Thoracic aorta (tissue), 2 donors: ENCODE results near the gene JRKL. TPM values are rescaled to one million over a fixed set of nuclear protein-coding genes. Genes with fewer than 3 reads are reported as not detected.
"Not testable (repeated sequence)": the region's sequence is repeated elsewhere in the genome, so short reads cannot be mapped to it uniquely, and the experiment has no call there.

Experiments used
- ATAC-seq: fragments of 150-250 bp; one replicate; pipeline ENCODE4 v1.8.0; 2017; ENCODE audit warnings: low read depth; ENCODE audit not compliant: insufficient number of reproducible peaks, low FRiP score
- DNase-seq: peaks from one replicate; pipeline ENCODE4 v3.0.0-alpha.2; 2020; ENCODE audit warnings: low spot score
- H3K27ac ChIP-seq, 2 donors: fragments of 200-600 bp; sonication (generic); 1 replicate in 1 of 2; 2 replicates in 1 of 2; pipeline ENCODE4 v1.5.1; 2016; ENCODE audit warnings: mild to moderate bottlenecking in 2 of 2, moderate library complexity in 2 of 2
- H3K27me3 ChIP-seq: fragments of 200-600 bp; sonication (generic); replicated peaks from 2 replicates; pipeline ENCODE4 v1.6.0; 2016; ENCODE audit warnings: mild to moderate bottlenecking; ENCODE audit not compliant: insufficient read depth
- H3K36me3 ChIP-seq: fragments of 200-600 bp; sonication (generic); one replicate; pipeline ENCODE4 v1.5.1; 2016
- H3K4me1 ChIP-seq, 2 donors: fragments of 200-600 bp; sonication (generic); 1 replicate in 1 of 2; 2 replicates in 1 of 2; pipeline versions ENCODE4 v1.5.1 to v1.6.0; 2016; ENCODE audit warnings: low read depth in 2 of 2, mild to moderate bottlenecking in 1 of 2; ENCODE audit not compliant: control insufficient read depth in 1 of 2
- H3K4me3 ChIP-seq: fragments of 200-600 bp; sonication (generic); 2 replicates; pipeline ENCODE4 v1.5.1; 2016; ENCODE audit warnings: mild to moderate bottlenecking
- H3K9me3 ChIP-seq: fragments of 200-600 bp; sonication (generic); 2 replicates; pipeline ENCODE4 v1.5.1; 2016
- total RNA-seq, 2 donors: library from RNA; depleted of rRNA; stranded (reverse); fragments of >200 nt; gene quantifications; one replicate each; pipeline versions ENCODE4 v1.1.0 to v1.2.3, GENCODE V29; 2016
- TF ChIP-seq, protein P1 (sequence below): fragments of 200-600 bp; sonication (generic); IDR thresholded peaks from one replicate; pipeline ENCODE4 v1.5.1; 2019; ENCODE audit warnings: antibody characterized with exemption

Gene JRKL
- total RNA-seq, 2 donors from 2014 or later: 5.4 to 8.5 TPM

GRCh38 chr11:96412761-96413381 lies 23.1 kb downstream of the JRKL start:
- Histone ChIP-seq H3K27ac (no peak overlapping the region), H3K27me3 (no peaks in the 10 kb centered on the region), H3K9me3 (no peaks in the 10 kb centered on the region), H3K36me3 (no peaks in the 10 kb centered on the region), H3K4me3 (no peak overlapping the region), H3K4me1 (no peaks in the 10 kb centered on the region)
- ATAC-seq: no peak
- TF ChIP-seq, protein P1, sequence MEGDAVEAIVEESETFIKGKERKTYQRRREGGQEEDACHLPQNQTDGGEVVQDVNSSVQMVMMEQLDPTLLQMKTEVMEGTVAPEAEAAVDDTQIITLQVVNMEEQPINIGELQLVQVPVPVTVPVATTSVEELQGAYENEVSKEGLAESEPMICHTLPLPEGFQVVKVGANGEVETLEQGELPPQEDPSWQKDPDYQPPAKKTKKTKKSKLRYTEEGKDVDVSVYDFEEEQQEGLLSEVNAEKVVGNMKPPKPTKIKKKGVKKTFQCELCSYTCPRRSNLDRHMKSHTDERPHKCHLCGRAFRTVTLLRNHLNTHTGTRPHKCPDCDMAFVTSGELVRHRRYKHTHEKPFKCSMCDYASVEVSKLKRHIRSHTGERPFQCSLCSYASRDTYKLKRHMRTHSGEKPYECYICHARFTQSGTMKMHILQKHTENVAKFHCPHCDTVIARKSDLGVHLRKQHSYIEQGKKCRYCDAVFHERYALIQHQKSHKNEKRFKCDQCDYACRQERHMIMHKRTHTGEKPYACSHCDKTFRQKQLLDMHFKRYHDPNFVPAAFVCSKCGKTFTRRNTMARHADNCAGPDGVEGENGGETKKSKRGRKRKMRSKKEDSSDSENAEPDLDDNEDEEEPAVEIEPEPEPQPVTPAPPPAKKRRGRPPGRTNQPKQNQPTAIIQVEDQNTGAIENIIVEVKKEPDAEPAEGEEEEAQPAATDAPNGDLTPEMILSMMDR: no peak
- no peak for DNase-seq

GRCh38 chr11:96413408-96413807 lies 23.6 kb downstream of the JRKL start:
- no peak for DNase-seq
- H3K27ac ChIP-seq: no peak overlapping the region
- no peaks in the 10 kb centered on the region for H3K36me3 ChIP-seq
- no peak for ATAC-seq
- no peaks in the 10 kb centered on the region for H3K27me3 ChIP-seq
- H3K4me1 ChIP-seq: no peaks in the 10 kb centered on the region
- H3K9me3 ChIP-seq: no peaks in the 10 kb centered on the region
- TF ChIP-seq, protein P1: no peak
- H3K4me3 ChIP-seq: no peak overlapping the region

GRCh38 chr11:96424693-96425092 lies 34.9 kb downstream of the JRKL start:
- no peak for ATAC-seq
- Histone ChIP-seq H3K27ac (no peak overlapping the region), H3K4me1 (no peaks in the 10 kb centered on the region), H3K36me3 (no peaks in the 10 kb centered on the region), H3K27me3 (no peaks in the 10 kb centered on the region), H3K4me3 (no peak overlapping the region), H3K9me3 (no peaks in the 10 kb centered on the region)
- no peak for DNase-seq
- TF ChIP-seq, protein P1: no peak

DNA sequence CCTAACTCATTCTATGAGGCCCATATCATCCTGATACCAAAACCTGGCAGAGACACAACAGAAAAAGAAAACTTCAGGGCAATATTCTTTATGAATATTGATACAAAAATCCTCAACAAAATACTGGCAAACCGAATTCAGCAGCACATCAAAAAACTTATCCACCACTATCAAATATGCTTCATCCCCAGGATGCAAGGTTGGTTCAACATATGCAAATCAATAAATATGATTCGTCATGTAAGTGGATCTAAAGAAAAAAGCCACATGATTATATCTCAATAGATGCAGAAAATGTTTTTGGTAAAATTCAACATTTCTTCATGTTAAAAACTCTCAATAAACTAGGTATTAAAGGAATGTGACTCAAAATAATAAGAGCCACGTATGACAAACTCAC lies 40.9 kb downstream of the JRKL start:
- DNase-seq (no peak), ATAC-seq (no peak)
- no peak overlapping the region for H3K27ac ChIP-seq
- H3K36me3 ChIP-seq: no peaks in the 10 kb centered on the region
- no peaks in the 10 kb centered on the region for H3K4me1 ChIP-seq
- TF ChIP-seq, protein P1: no peak
- no peak overlapping the region for H3K4me3 ChIP-seq
- no peaks in the 10 kb centered on the region for H3K9me3 ChIP-seq
- H3K27me3 ChIP-seq: no peaks in the 10 kb centered on the region

DNA sequence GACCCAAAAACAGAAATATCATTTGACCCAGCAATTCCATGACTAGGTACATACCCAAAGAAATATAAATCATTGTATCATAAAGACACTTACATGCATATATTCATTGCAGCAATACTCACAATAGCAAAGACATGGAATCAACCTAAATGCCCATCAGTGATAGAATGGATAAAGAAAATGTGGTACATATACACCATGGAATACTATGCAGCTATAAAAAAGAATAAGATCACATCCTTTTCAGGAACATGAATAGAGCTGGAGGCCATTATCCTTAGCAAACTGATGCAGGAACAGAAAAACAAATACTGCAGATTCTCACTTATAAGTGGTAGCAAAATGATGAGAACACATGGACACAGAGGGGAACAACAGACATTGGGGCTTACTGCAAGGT lies 42.8 kb downstream of the JRKL start:
- not testable (repeated sequence) for H3K36me3 ChIP-seq, H3K9me3 ChIP-seq, H3K4me1 ChIP-seq, H3K4me3 ChIP-seq, H3K27ac ChIP-seq, H3K27me3 ChIP-seq, ATAC-seq, DNase-seq

Other genes with a start within 250 kb of the JRKL start
- gene MAML2, start 46.8 kb upstream of the JRKL start, total RNA-seq: 10 to 100 TPM; 23.4 to 29.6 TPM
- 10 to 100 TPM; 28.8 to 34.2 TPM for gene CCDC82, start 101 bp upstream of the JRKL start, total RNA-seq